SK-N-SH treated with all-trans-retinoic acid at 6 μM for 48 hours (cell line): ENCODE data around the gene GCSAM.

Source experiments
- ATAC-seq: fragments of 200-7000 bp; cut with Tn5 transposase; 3 replicates; pipeline ENCODE4 v1.9.1; 2020; ENCODE audit warnings: mild to moderate bottlenecking, moderate library complexity
- ARNTL ChIP-seq: fragments of 450-650 bp; formaldehyde crosslinking; IDR thresholded peaks from 2 replicates; pipeline ENCODE4 v1.5.0; 2020; ENCODE audit warnings: low read depth, mild to moderate bottlenecking, moderate library complexity, borderline replicate concordance
- BACH2 ChIP-seq: fragments of 250-450 bp; sonication (Bioruptor Pico); IDR thresholded peaks from 2 replicates; pipeline ENCODE4 v1.9.0; 2021; ENCODE audit warnings: mild to moderate bottlenecking, borderline replicate concordance
- CSDC2 ChIP-seq: fragments of 250-450 bp; sonication (Bioruptor Pico); IDR thresholded peaks from 2 replicates; pipeline ENCODE4 v1.5.0; 2020; ENCODE audit warnings: mild to moderate bottlenecking, moderate library complexity
- ESRRG ChIP-seq: fragments of 250-450 bp; sonication (Bioruptor Pico); IDR thresholded peaks from 2 replicates; pipeline ENCODE4 v1.6.1; 2021; ENCODE audit warnings: mild to moderate bottlenecking
- GLIS3 ChIP-seq: fragments of 250-450 bp; sonication (Bioruptor Pico); IDR thresholded peaks from 2 replicates; pipeline ENCODE4 v1.5.0; 2020; ENCODE audit warnings: mild to moderate bottlenecking, moderate library complexity
- OSR1 ChIP-seq: fragments of 250-450 bp; sonication (Bioruptor Pico); IDR thresholded peaks from 2 replicates; pipeline ENCODE4 v1.8.0; 2022; ENCODE audit warnings: moderate library complexity, mild to moderate bottlenecking, inconsistent platforms
- PPARA ChIP-seq: fragments of 250-450 bp; sonication (Bioruptor Pico); IDR thresholded peaks from 2 replicates; pipeline ENCODE4 v1.5.0; 2020; ENCODE audit warnings: mild to moderate bottlenecking, borderline replicate concordance
- RARB ChIP-seq: fragments of 250-450 bp; sonication (Bioruptor Pico); IDR thresholded peaks from 2 replicates; pipeline ENCODE4 v1.8.0; 2021; ENCODE audit warnings: mild to moderate bottlenecking, moderate library complexity
- SNAI2 ChIP-seq: fragments of 250-450 bp; sonication (Bioruptor Pico); IDR thresholded peaks from 2 replicates; pipeline ENCODE4 v1.5.0; 2020; ENCODE audit warnings: mild to moderate bottlenecking, moderate library complexity
- TCF4 ChIP-seq: fragments of 250-450 bp; sonication (Bioruptor Pico); IDR thresholded peaks from 2 replicates; pipeline ENCODE4 v1.8.0; 2021; ENCODE audit warnings: mild to moderate bottlenecking, moderate library complexity, borderline replicate concordance
- TOX ChIP-seq: fragments of 250-450 bp; sonication (Bioruptor Pico); IDR thresholded peaks from 2 replicates; pipeline ENCODE4 v1.8.0; 2021; ENCODE audit warnings: mild to moderate bottlenecking, moderate library complexity, borderline replicate concordance
- ZC3H10 ChIP-seq: fragments of 250-450 bp; sonication (Bioruptor Pico); IDR thresholded peaks from 2 replicates; pipeline ENCODE4 v1.5.1; 2021; ENCODE audit warnings: mild to moderate bottlenecking, moderate library complexity
- ZFP3 ChIP-seq: fragments of 250-450 bp; sonication (Bioruptor Pico); IDR thresholded peaks from 2 replicates; pipeline ENCODE4 v1.5.0; 2020; ENCODE audit warnings: mild to moderate bottlenecking, moderate library complexity
- ZFP30 ChIP-seq: fragments of 450-650 bp; formaldehyde crosslinking; IDR thresholded peaks from 2 replicates; pipeline ENCODE4 v1.5.0; 2022; ENCODE audit warnings: mild to moderate bottlenecking, moderate library complexity
- ZNF565 ChIP-seq: fragments of 450-650 bp; formaldehyde crosslinking; conservative IDR thresholded peaks from 2 replicates; pipeline ENCODE4 v1.5.0; 2020; ENCODE audit warnings: low read depth, mild to moderate bottlenecking, moderate library complexity
- ZNF70 ChIP-seq: fragments of 450-650 bp; formaldehyde crosslinking; IDR thresholded peaks from 2 replicates; pipeline ENCODE4 v1.5.0; 2020; ENCODE audit warnings: mild to moderate bottlenecking, moderate library complexity
- ZNF8 ChIP-seq: fragments of 450-650 bp; formaldehyde crosslinking; IDR thresholded peaks from 2 replicates; pipeline ENCODE4 v1.5.0; 2020; ENCODE audit warnings: mild to moderate bottlenecking, moderate library complexity
- TF ChIP-seq, protein P1 (sequence below): fragments of 250-450 bp; sonication (Bioruptor Pico); IDR thresholded peaks from 2 replicates; pipeline ENCODE4 v1.8.0; 2021; ENCODE audit warnings: low read depth, mild to moderate bottlenecking, moderate library complexity, borderline replicate concordance
- TF ChIP-seq, protein P2 (sequence below): fragments of 250-450 bp; sonication (Bioruptor Pico); IDR thresholded peaks from 2 replicates; pipeline ENCODE4 v1.5.1; 2020; ENCODE audit warnings: low read depth, mild to moderate bottlenecking, moderate library complexity
- TF ChIP-seq, protein P3 (sequence below): fragments of 250-450 bp; sonication (Bioruptor Pico); IDR thresholded peaks from 2 replicates; pipeline ENCODE4 v1.5.1; 2021; ENCODE audit warnings: mild to moderate bottlenecking, moderate library complexity
- TF ChIP-seq, protein P4 (sequence below): fragments of 250-450 bp; sonication (Bioruptor Pico); IDR thresholded peaks from 2 replicates; pipeline ENCODE4 v1.8.0; 2020; ENCODE audit warnings: mild to moderate bottlenecking, moderate library complexity, borderline replicate concordance

GCSAM gene

DNA sequence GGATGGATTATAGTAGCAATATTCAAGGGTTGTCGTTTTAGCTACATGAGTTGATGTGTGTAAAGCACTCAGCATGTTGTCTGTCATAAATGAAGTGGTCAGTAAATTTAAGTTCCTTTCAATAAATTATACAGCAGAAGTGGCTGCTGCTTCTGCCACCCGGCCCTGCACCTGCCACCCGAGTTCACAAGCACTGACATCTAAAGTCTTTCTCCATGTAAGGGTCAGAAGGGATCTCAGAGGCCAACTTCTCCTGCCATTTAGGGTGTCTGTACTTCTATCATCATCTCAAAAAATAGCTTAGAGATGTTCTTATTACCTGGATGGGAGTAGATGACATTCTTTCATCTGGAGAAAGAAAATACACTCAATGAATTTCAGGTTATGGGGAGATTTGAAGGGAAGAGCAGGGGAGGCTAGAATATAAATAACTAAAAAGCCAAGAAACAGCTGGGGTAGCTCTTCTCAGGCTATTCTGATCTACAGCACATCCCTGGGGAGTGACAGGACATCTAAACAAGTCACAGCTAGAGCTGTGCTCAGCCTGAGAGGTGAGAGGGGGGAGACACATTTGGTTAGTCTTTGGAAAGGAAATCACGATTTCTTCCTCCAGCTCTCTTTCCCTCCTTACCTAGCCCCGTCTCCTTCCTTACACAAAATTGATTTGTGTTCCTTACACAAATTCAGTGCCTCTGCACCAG lies 8.0 kb downstream of the GCSAM start:
- no peak for ATAC-seq
- TF ChIP-seq ZNF8 (CRISPR knock-in tag) (no peak), ESRRG (CRISPR knock-in tag) (no peak), PPARA (no peak), BACH2 (CRISPR knock-in tag) (no peak), TCF4 (CRISPR knock-in tag) (no peak), GLIS3 (no peak), OSR1 (CRISPR knock-in tag) (no peak), RARB (CRISPR knock-in tag) (no peak), ZFP30 (CRISPR knock-in tag) (no peak), SNAI2 (CRISPR knock-in tag) (no peak), ZC3H10 (CRISPR knock-in tag) (no peak), ZNF70 (CRISPR knock-in tag) (no peak), ZNF565 (CRISPR knock-in tag) (no peak), ARNTL (CRISPR knock-in tag) (no peak), TOX (no peak), ZFP3 (CRISPR knock-in tag) (no peak)
- TF ChIP-seq, protein P1, sequence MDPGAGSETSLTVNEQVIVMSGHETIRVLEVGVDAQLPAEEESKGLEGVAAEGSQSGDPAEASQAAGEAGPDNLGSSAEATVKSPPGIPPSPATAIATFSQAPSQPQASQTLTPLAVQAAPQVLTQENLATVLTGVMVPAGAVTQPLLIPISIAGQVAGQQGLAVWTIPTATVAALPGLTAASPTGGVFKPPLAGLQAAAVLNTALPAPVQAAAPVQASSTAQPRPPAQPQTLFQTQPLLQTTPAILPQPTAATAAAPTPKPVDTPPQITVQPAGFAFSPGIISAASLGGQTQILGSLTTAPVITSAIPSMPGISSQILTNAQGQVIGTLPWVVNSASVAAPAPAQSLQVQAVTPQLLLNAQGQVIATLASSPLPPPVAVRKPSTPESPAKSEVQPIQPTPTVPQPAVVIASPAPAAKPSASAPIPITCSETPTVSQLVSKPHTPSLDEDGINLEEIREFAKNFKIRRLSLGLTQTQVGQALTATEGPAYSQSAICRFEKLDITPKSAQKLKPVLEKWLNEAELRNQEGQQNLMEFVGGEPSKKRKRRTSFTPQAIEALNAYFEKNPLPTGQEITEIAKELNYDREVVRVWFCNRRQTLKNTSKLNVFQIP (CRISPR knock-in tag), result no peak
- TF ChIP-seq, protein P2, sequence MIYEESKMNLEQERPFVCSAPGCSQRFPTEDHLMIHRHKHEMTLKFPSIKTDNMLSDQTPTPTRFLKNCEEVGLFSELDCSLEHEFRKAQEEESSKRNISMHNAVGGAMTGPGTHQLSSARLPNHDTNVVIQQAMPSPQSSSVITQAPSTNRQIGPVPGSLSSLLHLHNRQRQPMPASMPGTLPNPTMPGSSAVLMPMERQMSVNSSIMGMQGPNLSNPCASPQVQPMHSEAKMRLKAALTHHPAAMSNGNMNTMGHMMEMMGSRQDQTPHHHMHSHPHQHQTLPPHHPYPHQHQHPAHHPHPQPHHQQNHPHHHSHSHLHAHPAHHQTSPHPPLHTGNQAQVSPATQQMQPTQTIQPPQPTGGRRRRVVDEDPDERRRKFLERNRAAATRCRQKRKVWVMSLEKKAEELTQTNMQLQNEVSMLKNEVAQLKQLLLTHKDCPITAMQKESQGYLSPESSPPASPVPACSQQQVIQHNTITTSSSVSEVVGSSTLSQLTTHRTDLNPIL (CRISPR knock-in tag), result no peak
- TF ChIP-seq, protein P3, sequence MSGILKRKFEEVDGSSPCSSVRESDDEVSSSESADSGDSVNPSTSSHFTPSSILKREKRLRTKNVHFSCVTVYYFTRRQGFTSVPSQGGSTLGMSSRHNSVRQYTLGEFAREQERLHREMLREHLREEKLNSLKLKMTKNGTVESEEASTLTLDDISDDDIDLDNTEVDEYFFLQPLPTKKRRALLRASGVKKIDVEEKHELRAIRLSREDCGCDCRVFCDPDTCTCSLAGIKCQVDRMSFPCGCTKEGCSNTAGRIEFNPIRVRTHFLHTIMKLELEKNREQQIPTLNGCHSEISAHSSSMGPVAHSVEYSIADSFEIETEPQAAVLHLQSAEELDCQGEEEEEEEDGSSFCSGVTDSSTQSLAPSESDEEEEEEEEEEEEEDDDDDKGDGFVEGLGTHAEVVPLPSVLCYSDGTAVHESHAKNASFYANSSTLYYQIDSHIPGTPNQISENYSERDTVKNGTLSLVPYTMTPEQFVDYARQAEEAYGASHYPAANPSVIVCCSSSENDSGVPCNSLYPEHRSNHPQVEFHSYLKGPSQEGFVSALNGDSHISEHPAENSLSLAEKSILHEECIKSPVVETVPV (CRISPR knock-in tag), result no peak
- TF ChIP-seq, protein P4, sequence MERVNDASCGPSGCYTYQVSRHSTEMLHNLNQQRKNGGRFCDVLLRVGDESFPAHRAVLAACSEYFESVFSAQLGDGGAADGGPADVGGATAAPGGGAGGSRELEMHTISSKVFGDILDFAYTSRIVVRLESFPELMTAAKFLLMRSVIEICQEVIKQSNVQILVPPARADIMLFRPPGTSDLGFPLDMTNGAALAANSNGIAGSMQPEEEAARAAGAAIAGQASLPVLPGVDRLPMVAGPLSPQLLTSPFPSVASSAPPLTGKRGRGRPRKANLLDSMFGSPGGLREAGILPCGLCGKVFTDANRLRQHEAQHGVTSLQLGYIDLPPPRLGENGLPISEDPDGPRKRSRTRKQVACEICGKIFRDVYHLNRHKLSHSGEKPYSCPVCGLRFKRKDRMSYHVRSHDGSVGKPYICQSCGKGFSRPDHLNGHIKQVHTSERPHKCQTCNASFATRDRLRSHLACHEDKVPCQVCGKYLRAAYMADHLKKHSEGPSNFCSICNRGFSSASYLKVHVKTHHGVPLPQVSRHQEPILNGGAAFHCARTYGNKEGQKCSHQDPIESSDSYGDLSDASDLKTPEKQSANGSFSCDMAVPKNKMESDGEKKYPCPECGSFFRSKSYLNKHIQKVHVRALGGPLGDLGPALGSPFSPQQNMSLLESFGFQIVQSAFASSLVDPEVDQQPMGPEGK (CRISPR knock-in tag), result no peak

DNA sequence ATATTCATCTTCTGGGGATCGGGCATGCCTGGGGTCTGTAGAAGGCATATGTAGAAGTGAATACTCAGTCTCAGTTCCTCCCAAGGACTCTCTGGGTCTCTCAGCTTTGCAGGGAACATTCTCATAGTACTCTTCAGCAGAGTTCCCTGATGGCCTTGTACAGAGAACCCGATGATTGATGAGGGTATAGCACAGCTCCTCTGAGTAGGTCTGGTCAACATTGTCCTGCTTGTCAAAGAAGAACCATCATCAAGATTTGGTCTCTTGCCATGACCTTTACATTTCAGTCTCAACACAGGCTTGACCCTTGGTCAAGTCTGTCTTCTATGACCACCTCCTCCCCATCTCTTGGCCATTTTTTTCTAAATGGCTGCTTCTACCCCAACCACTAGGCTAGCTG lies 9.5 kb downstream of the GCSAM start:
- TF ChIP-seq, protein P4 (CRISPR knock-in tag), result no peak
- TF ChIP-seq, protein P1 (CRISPR knock-in tag), result no peak
- TF ChIP-seq SNAI2 (CRISPR knock-in tag) (no peak), RARB (CRISPR knock-in tag) (no peak), GLIS3 (no peak), ZFP30 (CRISPR knock-in tag) (no peak), ESRRG (CRISPR knock-in tag) (no peak), TOX (no peak)
- ATAC-seq, result no peak

DNA sequence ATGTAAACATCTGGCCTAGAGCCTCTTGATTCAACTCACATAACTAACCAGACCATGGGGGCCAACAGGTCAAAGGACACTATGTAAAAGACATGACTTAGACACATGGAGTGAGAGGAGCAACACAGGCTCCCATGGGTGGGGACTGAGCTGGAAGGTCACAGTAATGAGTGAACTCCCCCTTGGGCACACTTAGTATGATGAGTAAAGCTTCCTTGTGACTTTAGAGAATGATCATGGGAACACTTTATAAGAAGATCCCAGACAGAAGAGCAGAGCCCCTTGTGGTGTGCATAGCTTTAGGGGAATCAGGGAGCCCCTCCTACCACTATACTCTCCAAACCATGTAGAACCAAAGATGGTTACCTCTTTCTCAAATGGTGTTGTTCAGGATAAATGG lies 10.2 kb downstream of the GCSAM start:
- no peak for ATAC-seq
- TF ChIP-seq ZFP30 (CRISPR knock-in tag) (no peak), ARNTL (CRISPR knock-in tag) (no peak), ESRRG (CRISPR knock-in tag) (no peak), ZNF8 (CRISPR knock-in tag) (no peak), ZC3H10 (CRISPR knock-in tag) (no peak), PPARA (no peak), OSR1 (CRISPR knock-in tag) (no peak), ZNF70 (CRISPR knock-in tag) (no peak), CSDC2 (CRISPR knock-in tag) (no peak), TOX (no peak)
- TF ChIP-seq, protein P1 (CRISPR knock-in tag), result no peak
- TF ChIP-seq, protein P2 (CRISPR knock-in tag), result no peak
- TF ChIP-seq, protein P3 (CRISPR knock-in tag), result no peak
